NCI-H128 (cell line): Measurements from ENCODE around the gene WNT7B.

Experiments
- DNase-seq: peaks from one replicate; lab custom pipeline; 2025; ENCODE audit not compliant: unreplicated experiment; lab: John Stamatoyannopoulos, UW

The WNT7B gene

DNA sequence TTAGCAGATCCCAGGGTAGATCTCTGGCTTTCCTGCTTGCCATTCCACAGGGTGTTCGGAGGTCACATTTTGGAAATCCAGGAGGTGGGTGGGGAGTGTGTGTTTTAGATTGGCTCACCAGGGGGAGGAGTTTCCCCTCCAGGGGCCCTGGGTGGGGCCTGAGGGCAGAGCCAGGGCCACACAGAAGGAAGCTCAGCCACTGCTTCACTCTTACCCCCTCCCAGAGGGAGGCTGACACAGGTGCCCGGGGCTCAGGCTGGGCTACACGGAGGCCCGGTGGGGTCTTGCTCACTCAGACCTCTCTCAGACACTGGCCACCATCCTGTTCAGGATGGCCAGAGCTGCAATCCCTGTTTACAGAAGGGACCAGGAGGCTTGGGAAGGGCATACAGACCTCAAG, 2.5 kb downstream of the WNT7B start:
- DNase-seq: no peak

DNA sequence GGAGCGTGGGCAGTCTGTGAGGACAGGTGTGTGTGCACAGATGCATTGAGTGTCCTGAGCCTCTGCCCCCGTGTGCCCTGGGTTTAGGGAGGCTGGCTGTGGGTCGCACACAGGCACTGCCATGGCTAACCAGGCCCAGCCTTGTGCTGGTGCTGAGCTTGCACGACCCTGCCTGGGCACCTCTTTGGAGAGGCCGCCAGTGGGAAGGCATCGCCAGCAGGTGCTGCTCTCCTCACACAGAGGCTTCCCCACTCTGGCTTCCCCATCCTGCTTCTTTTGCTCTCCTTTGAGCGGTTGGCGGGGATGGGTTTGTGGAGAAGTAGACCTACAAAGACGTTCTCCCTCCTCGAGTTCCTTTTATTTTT, 4.1 kb downstream of the WNT7B start:
- no peak for DNase-seq

DNA sequence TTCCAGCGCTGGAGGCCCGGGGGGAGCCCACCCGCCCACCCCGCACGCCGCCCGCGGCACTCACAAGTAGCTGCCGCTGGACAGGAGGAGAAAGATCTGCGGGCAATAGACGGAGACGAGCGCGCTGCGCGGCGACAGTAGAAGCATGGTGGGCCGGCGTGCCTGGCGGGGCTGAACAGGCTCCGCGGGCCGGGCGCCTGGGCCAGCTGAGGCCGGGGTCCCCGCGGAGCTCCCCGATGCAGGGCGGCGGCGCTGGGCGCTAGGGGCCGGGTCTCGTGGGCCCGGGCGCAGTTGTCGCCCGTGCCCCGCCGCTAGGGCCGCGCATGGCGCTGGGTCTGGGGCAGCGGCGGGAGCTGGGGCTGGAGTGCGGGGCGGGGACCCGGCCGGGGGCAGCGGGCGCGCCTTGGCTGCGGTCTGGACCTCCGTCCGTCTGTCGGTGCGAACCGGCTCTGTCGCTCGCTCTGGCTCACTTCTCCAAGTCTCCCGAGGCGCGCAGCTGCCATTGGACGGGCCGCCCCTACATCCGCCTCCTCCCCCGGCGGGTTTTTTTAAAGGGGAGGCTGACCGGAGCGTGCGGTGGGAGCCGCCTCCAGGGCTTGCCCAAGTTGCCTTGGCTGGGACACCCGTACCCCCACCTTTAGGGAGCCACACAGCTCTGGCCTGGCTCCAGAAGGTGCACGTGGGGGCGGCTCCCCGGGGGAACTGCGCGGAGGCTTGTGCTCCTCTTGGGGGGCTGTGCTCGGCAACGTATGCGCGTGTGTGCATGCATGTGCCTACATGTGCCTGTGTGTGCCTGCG, 4.7 kb downstream of the WNT7B start:
- DNase-seq: no peak

DNA sequence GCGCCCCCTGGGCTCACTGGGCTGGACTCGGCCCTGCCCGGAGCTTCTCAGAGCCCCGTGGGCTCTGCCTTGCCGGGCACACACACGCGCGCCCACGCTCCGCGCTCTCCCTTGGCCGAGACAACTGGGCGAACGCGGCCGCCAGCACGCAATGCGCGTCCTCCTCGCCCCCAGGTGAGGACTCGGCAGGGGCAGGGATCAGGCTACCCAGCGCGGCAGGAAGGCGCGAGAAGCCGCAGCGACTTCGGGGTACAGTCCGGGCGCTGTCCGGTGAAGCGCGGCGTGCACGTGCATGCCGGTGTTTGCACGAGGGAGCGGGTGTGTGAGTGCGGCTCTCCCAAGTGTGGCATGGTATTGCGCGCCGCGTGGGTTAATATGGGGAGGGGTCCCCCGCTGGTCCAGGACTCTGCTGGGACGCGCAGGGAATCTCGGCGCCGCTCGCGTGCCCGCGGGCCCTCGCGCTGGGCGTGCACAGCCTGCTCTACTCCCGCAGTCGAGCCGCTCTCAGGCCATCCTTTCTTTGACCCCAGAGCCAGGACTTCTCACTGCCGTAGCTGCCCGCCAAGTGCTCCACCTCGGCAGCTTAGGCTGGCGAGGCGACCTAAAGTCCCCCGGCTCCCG, 5.4 kb downstream of the WNT7B start:
- no peak for DNase-seq

DNA sequence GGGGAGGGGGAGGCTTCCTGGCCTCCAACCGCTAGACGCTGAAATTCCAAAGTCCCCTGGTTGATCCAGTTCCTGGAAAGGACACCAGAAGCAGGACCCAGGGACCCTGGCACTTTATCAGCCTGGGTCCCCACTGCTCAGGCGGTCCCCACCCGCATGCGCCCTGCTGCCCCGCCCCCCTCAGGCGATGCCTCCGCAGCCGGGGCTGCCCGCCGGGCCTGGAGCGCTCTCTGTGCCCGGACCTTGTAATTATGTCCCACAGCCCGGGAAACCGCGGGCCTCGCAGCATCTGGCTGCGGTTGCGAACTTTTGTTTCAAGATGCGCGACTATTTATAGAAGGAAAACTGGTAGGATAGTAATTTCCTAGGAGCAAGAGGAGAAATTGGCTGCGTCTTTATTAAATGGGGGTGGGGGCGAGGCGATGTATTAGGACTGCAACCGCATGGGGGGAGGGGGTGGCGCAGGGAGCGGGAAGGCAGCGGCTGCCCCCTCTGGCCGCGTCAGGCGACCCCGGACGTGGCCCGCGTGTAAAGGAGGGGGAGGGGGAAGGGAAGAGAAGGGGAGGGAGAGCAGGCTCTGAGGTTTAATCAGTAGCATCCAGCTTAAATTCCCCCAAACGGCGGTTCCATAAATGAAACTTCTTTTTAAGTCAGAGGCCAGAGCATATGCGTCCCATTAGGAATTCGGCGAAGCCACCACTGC, 6.1 kb downstream of the WNT7B start:
- no peak for DNase-seq

DNA sequence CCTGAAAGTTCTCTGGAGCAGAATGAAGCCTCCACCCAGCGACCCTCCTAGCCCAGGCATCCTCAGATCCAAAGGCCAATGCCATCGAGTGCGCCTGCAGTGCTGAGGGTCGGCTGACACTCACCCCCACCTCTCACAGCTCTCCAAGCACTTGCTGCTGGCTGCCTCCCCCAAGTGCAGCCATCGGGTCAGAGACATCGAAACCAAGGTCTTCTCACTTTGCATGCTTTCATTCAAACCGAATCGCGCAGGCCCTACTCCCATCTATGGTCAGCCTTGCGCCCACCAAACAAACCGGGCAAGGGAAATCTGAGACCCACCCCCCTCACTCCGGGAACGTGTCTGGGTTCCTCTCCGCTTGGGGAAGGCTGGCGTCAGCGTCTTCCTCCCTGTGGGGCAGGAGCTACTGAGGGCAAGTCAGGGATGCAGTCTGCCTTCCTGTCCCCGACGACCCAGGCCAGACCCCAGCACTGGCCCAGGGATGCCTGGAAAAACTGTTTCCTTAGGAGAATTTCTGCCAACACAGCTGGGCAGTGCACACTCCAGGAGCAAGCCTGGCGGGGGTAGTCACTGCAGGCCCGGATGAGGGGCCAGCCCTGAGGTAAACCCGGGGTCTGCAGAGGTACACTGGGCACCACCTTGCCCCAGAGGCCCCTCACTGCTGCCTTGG, 7.0 kb downstream of the WNT7B start:
- DNase-seq: no peak

DNA sequence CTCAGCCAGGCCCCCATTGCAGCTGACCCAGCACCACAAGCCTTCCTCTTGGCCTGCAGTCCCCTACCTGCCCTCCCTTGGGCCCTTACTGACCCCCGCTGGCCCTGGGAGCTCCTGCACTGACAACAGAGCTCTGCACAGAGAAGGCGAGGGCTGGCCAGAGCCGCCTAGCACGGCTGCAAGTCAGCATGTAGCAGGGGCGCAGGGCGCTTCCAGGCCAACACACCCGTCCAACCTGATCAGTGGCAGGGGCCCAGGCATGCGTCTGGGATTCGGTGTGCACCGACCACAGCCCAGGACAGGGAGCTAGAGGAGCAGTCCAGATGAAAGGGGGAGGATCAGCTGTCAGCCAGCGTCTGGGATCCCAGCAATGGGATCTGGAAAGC, 7.6 kb downstream of the WNT7B start:
- DNase-seq: no peak

DNA sequence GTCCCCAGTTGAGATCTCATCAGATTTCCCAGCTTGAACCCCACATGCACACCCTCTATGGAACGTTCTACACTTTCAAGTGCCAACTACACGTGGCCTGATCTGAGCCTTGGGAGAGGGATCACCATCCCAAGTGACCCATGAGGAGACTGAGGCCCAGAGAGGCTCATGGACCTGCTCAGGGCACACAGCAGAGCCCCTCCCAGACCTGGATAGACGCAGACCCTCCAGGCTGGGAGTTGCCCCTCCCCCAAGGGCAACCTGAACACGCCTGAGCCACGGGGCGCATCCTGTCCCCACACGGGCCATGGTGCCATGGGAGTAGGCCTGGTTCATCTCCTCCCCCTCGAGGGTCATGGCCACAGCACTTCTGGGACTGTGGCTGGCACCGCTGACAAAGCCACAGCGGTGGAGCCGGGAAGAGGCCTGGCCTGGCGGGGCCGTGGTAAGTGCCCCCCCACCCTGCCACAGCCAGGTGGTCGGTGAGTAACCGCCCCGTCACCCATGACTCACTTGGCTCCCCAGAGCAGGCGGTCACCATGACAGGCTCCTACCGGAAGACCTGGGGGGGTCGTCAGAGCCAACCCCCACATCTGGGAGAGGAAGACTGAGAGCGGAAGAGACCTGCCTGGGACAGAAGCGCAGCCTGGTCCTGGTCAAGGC, 8.1 kb downstream of the WNT7B start:
- no peak for DNase-seq

DNA sequence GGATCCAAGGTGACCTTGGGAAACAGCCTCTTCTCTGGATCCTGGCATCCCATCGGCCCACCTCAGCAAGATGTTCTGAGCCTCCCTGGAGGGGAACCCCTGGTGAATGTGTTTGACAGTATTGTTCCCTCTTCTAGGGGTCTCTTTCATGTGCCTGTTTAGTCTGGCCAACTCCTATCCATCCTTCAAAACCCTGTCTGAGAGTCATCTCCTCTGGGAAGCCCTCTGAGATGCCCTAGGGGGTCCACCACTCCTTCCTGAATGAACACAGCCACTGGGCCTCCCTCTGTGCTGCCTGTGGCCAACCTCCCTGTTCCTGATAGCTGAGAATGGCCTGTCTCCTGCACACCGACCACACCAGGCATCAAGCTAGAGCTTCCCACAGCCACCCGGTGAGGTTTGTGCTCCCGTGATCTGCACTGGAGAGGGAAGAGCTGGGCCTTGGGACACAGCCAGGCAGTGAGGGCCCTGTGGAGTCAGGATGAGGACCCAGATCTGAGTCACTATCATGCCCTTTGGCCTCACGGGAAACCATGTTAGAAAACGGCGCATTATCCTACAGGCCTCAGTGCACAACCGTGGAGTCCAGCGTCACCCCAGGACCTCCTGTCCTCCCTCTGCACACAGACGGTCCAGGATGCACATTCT, 8.8 kb downstream of the WNT7B start:
- DNase-seq: no peak

DNA sequence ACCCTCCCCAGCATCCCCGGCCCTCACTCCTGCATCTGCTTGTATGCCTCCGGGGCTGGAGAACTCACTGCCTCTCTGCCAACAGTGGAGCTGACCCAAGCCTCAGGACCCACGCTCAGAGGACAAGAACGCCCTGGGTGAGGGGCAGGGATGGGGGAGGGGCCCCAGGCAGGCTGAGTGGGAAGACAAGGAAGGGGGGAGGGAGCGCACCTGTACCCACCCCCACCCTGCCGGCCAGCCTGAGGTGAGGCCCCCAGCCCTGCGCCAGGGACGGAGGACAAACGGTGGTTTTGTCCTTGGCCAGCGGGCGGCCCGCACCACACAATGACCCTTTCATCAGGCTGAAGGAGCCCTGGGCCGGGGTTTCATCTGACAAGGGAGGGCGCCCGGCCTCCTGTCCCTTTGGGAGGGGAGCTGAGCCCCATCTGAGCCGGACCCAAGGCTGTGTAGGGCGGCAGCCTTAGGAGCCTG, 10.0 kb downstream of the WNT7B start:
- no peak for DNase-seq

DNA sequence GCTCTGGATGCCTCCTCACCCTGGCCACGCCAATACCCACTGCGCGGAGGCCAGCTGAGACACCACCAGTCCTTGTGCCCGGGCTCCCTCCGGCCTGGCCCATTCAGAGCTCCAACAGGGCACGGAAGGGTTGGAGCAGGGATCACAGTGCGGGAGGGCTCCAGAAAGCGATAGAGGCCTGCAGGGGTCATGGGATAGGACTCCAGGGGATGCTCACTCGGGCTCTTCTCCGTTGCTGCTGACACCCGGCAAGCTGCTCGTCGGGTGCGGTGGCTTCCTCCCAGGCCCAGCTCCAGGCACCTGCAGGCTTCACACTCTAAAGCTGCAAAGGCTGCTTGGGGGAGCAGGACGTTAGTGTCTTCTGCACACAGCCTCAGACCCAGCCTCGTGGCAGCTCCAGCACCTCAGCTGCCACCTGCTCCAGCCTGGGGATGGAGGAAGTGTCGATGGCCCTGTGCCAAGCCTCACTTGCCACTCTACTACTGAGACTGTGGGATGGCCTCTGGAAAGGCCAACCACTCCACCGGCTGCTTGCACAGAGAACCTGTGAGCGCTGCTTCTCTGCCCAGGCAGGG, 10.6 kb downstream of the WNT7B start:
- DNase-seq: peak; percentile 18

DNA sequence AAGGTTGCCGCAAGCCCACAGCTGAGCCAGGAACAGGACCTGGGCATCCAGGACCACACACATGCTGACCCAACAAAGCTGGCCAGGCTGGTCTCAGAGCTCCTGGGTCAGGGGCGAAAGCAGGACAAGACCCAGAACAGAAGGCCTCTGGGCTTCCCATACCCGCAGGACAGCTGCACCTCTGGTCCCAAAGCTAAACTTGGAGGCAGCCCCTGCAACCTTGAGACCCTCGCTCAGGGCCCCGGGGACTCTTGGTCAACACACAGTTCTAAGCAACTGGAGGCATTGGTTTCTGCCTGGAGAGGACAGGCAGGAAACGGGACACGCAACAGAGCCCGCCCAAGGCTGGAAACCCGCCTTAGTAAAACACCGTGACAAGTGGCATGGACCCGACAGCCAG, 11.4 kb downstream of the WNT7B start:
- no peak for DNase-seq

DNA sequence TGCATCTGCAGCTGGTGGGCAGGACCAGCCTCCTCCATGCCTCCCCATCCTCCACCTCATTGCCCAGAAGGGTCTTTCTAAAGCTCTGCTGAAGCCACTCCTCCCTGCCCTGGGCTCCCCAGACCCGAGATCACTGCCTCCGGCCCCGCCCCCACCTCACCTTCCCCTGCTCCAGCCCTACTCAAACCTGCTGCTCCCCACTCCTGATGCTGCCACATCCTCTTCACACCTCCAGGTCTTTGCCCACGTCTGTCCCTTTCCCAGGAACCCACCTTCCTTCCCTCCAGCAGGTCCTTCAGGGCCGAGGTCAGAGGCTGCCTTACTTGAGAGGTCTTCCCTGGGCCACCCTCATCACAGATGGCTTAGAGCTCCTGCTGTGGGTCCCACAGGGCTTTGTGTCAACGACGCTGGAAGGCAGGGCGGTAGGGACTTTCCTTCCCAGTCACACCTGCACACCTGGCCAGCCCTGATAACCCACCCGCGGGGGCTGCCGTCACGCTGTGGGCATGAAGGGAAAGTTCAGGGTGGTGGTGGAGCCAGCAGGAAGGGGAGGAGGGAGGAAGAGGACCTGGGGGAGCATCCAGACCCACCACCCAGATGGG, 11.9 kb downstream of the WNT7B start:
- no peak for DNase-seq

DNA sequence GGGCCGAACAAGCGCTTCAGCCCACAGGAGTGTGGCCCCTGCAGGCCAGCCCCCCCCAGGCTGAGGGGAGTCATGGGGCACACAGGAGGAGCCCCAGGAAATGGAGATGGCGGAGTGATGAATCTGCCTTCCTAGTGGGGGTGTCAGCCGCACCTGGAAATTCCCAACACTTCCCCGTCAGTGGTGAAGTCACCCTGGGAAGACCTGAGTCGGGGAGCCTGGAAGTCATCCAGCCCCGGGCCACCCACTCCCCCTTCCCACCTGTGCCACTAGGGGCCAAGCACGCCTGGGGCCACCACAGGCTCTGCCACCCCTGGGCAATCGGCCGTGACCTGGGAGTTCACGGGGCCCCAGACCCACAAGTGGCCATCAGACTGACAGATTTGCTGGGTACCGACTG, 12.6 kb downstream of the WNT7B start:
- no peak for DNase-seq

DNA sequence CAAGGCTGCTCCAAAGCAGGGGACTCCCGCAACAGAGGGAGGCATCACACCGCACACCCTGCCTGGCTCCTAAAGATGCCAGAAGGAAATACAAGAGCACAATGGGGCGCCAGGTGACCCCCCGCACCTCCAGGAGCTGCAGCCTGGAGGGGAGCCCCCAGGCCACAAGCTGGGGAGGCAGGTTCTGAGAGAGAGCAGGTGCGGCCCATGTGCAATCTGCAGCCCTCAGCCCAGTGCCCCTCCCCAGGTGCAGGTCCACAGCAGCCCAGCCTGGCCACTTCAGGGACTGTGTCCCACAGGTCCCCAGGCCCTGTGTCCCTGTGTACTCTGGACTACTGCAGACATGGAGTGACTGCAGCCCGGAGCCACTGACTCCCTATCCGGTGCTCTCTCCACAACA, 13.1 kb downstream of the WNT7B start:
- no peak for DNase-seq

DNA sequence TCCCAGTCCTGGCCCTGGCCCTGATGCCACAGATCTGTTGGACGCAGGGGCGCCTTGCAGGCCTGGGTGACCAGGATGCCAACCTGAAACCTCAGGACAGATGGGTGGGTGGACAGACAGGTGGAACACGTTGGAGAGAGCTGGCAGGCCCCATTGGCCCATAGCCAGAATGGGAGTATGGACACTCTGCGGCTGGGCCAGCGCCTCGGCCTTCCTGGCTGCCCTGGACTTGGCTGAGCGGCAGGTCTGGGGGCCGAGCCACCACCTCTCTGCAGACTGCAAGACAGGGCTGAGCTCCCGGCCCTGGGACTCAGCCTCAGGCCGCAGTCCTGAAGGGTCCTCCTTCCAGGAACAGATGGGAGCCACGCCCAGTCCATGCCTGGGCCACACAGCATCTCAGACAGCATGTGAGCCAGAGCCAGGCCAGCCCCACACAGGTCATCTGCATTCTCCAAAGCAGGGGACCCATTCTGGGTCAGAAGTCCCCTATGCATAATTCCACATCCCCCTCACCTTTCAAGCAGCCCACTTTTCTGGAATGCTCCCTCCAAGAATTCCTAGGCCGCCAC, 14.1 kb downstream of the WNT7B start:
- DNase-seq: no peak

DNA sequence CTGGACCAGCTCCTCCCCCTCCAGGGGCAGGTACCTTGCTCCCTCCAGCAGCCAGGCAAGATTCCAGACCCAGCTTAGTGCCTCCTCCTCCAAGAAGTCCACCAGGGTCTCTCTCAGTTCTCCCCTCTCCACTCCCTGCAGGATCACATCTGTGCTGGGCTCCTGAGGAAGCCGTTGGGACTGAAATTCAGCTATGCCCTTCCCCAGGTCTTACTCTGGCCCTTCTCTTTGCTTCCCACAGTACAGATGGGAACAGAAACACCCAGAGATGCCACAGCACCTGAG, 14.6 kb downstream of the WNT7B start:
- no peak for DNase-seq

DNA sequence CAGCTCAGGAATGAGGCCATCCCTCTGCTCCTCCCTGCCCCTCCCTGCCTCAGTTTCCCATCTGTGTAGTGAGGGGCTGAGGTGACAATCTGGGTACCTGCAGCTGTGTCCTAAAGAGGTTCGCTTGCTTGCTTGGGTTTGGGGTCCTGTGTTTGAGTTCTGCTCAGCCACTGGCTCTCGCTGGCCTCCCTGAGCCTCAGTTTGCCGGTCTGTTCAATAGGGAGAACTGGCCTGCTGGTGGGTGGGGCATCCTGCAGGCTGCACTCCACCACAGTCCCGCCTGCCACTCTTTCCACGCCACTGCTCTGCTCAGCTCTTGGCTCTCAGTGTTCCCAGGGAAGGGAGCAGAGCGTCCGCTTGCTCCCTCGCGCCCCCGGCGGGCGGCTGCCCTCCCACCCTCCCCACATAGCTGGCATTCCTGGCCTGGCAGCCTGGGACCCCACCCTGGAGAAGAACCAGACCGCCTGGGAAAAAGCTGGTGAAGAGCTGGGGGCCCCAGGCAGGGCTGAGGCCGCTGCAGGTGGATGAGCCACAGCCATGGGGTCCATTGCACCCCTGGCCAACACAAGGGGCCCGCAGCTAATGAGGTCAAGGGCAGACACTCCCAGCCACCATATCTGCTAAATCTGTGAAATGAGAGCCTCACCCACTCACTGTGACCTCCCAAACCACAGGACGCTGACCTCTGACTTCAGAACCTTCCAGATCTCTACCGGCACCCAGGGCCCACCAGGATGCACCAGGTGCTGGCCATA, 15.1 kb downstream of the WNT7B start:
- no peak for DNase-seq
